WTC11 (cell line): ENCODE data around the gene C2orf76. TPM values are rescaled to one million over a fixed set of nuclear protein-coding genes. Genes with fewer than 3 reads are reported as not detected.
"Not testable (repeated sequence)": the region's sequence is repeated elsewhere in the genome, so short reads cannot be mapped to it uniquely, and the experiment has no call there.

ENCODE experiments used
- ATAC-seq: fragments of 200-7000 bp; cut with Tn5 transposase; 2 replicates; pipeline ENCODE4 v1.10.0; 2021; ENCODE audit warnings: mild to moderate bottlenecking, moderate library complexity
- CTCF ChIA-PET: fragments of 300-600 bp; sonication (Branson Sonifier 250); formaldehyde crosslinking; loops from one replicate; lab custom pipeline; 2021; ENCODE audit warnings: antibody characterized with exemption; lab: Charles Lee
- POLR2A ChIA-PET: fragments of 350-600 bp; sonication (Branson Sonifier 250); formaldehyde crosslinking; loops from one replicate; lab custom pipeline; 2021; ENCODE audit warnings: antibody characterized with exemption; lab: Charles Lee
- DNase-seq: peaks from one replicate; pipeline ENCODE4 v3.0.0; 2021; ENCODE audit warnings: low spot score
- H3K27ac Mint-ChIP-seq: 2 replicates; pipeline ENCODE4 v1.8.0; 2021; ENCODE audit warnings: mixed read lengths
- H3K27me3 Mint-ChIP-seq: 2 replicates; pipeline ENCODE4 v1.8.0; 2021; ENCODE audit warnings: low read depth, mild to moderate bottlenecking, moderate library complexity, mixed read lengths
- H3K36me3 Mint-ChIP-seq: 2 replicates; pipeline ENCODE4 v1.8.0; 2021; ENCODE audit warnings: mixed read lengths
- H3K4me1 Mint-ChIP-seq: 2 replicates; pipeline ENCODE4 v1.8.0; 2022; ENCODE audit warnings: mixed read lengths
- H3K4me3 Mint-ChIP-seq: 2 replicates; pipeline ENCODE4 v1.8.0; 2021; ENCODE audit warnings: mild to moderate bottlenecking, moderate library complexity, mixed read lengths
- H3K9me3 Mint-ChIP-seq: 2 replicates; pipeline ENCODE4 v1.8.0; 2021; ENCODE audit warnings: mixed read lengths
- ATF1 ChIP-seq: sonication (generic); formaldehyde crosslinking; IDR thresholded peaks from 2 replicates; pipeline ENCODE4 v1.8.1; 2023; ENCODE audit warnings: mild to moderate bottlenecking, moderate library complexity, missing genetic modification reagents
- CTCF ChIP-seq: fragments of 200-600 bp; IDR thresholded peaks from 2 replicates; pipeline ENCODE4 v1.8.0; 2022; ENCODE audit warnings: antibody characterized with exemption
- ERG ChIP-seq: fragments of 250-450 bp; sonication (Bioruptor Pico); IDR thresholded peaks from 2 replicates; pipeline ENCODE4 v1.8.0; 2021; ENCODE audit warnings: mild to moderate bottlenecking
- GABPB1 ChIP-seq: sonication (generic); formaldehyde crosslinking; IDR thresholded peaks from 2 replicates; pipeline ENCODE4 v1.8.1; 2023; ENCODE audit warnings: mild to moderate bottlenecking, missing genetic modification reagents
- HMGXB4 ChIP-seq: sonication (generic); formaldehyde crosslinking; IDR thresholded peaks from 2 replicates; pipeline ENCODE4 v1.8.1; 2023; ENCODE audit warnings: mild to moderate bottlenecking, moderate library complexity, missing genetic modification reagents
- JUN ChIP-seq: sonication (generic); formaldehyde crosslinking; IDR thresholded peaks from 2 replicates; pipeline ENCODE4 v1.8.0; 2023; ENCODE audit warnings: mild to moderate bottlenecking, missing genetic modification reagents
- NFE2L1 ChIP-seq: sonication (generic); formaldehyde crosslinking; IDR thresholded peaks from 2 replicates; pipeline ENCODE4 v1.8.1; 2023; ENCODE audit warnings: missing genetic modification reagents
- NR2C2 ChIP-seq: sonication (generic); formaldehyde crosslinking; IDR thresholded peaks from 2 replicates; pipeline ENCODE4 v1.8.0; 2022; ENCODE audit warnings: mild to moderate bottlenecking, missing genetic modification reagents
- SMAD3 ChIP-seq: sonication (generic); formaldehyde crosslinking; IDR thresholded peaks from 2 replicates; pipeline ENCODE4 v1.8.0; 2022; ENCODE audit warnings: missing genetic modification reagents, mild to moderate bottlenecking, borderline replicate concordance
- TCF7 ChIP-seq: sonication (generic); formaldehyde crosslinking; IDR thresholded peaks from 2 replicates; pipeline ENCODE4 v1.8.0; 2022; ENCODE audit warnings: mild to moderate bottlenecking, low read depth, missing genetic modification reagents, moderate library complexity
- TEAD1 ChIP-seq: sonication (generic); formaldehyde crosslinking; IDR thresholded peaks from 2 replicates; pipeline ENCODE4 v1.8.0; 2022; ENCODE audit warnings: mild to moderate bottlenecking, missing genetic modification reagents
- total RNA-seq: library from RNA; stranded (reverse); gene quantifications from 3 replicates; pipeline ENCODE4 v1.2.3, GENCODE V29; 2021

C2orf76 gene
- total RNA-seq, 1 experiment from 2014 or later: 4.4 TPM

GRCh38 chr2:119407430-119408220 is 41.0 kb upstream of the C2orf76 start:
- CTCF ChIA-PET: interaction anchor here (0.7 to 16.3 kb wide), 11 partner anchors 9 to 358 kb away, joined by 3 to 145 read pairs (median 4); partner anchors contain the start of genes DBI and TMEM37
- POLR2A ChIA-PET: no interaction called here
- H3K27ac Mint-ChIP-seq: no peak overlapping the region

GRCh38 chr2:119405151-119405550 is 38.5 kb upstream of the C2orf76 start:
- ChIA-PET POLR2A (no interaction called here), CTCF (interaction anchor here (1.5 to 16.3 kb wide), 2 partner anchors 71 to 83 kb away, joined by 5 to 145 read pairs; no protein-coding TSS in a partner anchor)
- Mint-ChIP-seq H3K36me3 (no peaks in the 10 kb centered on the region), H3K4me1 (peaks cover 8% of the 10 kb centered on the region), H3K9me3 (peaks cover 3% of the 10 kb centered on the region; the same call in 1 of the 2 replicates), H3K4me3 (no peak overlapping the region), H3K27me3 (no peaks in the 10 kb centered on the region; the same call in 1 of the 2 replicates), H3K27ac (no peak overlapping the region)
- ATAC-seq: no peak
- DNase-seq: no peak
- TF ChIP-seq TEAD1 (CRISPR knock-in tag) (no peak), HMGXB4 (no peak), TCF7 (CRISPR knock-in tag) (no peak), SMAD3 (CRISPR knock-in tag) (no peak), ERG (CRISPR knock-in tag) (no peak), JUN (CRISPR knock-in tag) (no peak), NFE2L1 (CRISPR knock-in tag) (no peak)
- TF ChIP-seq, all 79 proteins: peak for 0

More at GRCh38 chr2:119407430-119408220, 41.0 kb upstream of the C2orf76 start:
- Mint-ChIP-seq H3K27me3 (no peaks in the 10 kb centered on the region; the same call in 1 of the 2 replicates), H3K4me3 (no peak overlapping the region), H3K36me3 (no peaks in the 10 kb centered on the region), H3K4me1 (peaks cover 8% of the 10 kb centered on the region), H3K9me3 (peaks cover 4% of the 10 kb centered on the region; the same call in 1 of the 2 replicates)
- peak; percentile 82 for ATAC-seq
- DNase-seq: peak; percentile 52
- TF ChIP-seq NR2C2 (CRISPR knock-in tag) (no peak), CTCF (peak; percentile 73)

- H3K36me3 Mint-ChIP-seq, H3K4me3 Mint-ChIP-seq, ATAC-seq, H3K27me3 Mint-ChIP-seq, H3K27ac Mint-ChIP-seq, H3K9me3 Mint-ChIP-seq, POLR2A ChIA-PET, DNase-seq: not testable (repeated sequence)
- CTCF ChIA-PET: interaction anchor here (16.3 kb wide), 1 partner anchor 72 kb away, joined by 145 read pairs; no protein-coding TSS in a partner anchor
- peaks cover 12% of the 10 kb centered on the region for H3K4me1 Mint-ChIP-seq
Measured at GRCh38 chr2:119403618-119404017, 37.0 kb upstream of the C2orf76 start.

- TF ChIP-seq GABPB1 (CRISPR knock-in tag): peak; percentile 52; the same call in 1 of the 2 replicates
- no peak for TF ChIP-seq ATF1 (CRISPR knock-in tag)
- ATAC-seq (no peak), DNase-seq (no peak)
- Mint-ChIP-seq H3K4me3 (no peak overlapping the region), H3K9me3 (peaks cover 3% of the 10 kb centered on the region; the same call in 1 of the 2 replicates), H3K27ac (no peak overlapping the region), H3K36me3 (no peaks in the 10 kb centered on the region), H3K4me1 (peaks cover 9% of the 10 kb centered on the region), H3K27me3 (no peaks in the 10 kb centered on the region)
- ChIA-PET POLR2A (no interaction called here), CTCF (interaction anchor here (16.3 kb wide), 1 partner anchor 73 kb away, joined by 145 read pairs; no protein-coding TSS in a partner anchor)
Measured at GRCh38 chr2:119402645-119403560, 36.3 kb upstream of the C2orf76 start.
